Raji (cell line): ENCODE results near the gene KLHL29.

Source experiments
- POLR2A ChIP-seq: IDR thresholded peaks from 2 replicates; pipeline ENCODE4 v1.6.1; 2011; ENCODE audit warnings: low read depth, low read length, control low read depth; ENCODE audit not compliant: insufficient read depth

KLHL29 gene

GRCh38 chr2:23664066-23664788 is 279.2 kb downstream of the KLHL29 start:
- TF ChIP-seq POLR2A: no peak

GRCh38 chr2:23666241-23666979 is 281.4 kb downstream of the KLHL29 start:
- TF ChIP-seq POLR2A: no peak

GRCh38 chr2:23666980-23667357 is 282.0 kb downstream of the KLHL29 start:
- TF ChIP-seq POLR2A: no peak

- no peak for TF ChIP-seq POLR2A
Observed at GRCh38 chr2:23668756-23669304, 283.9 kb downstream of the KLHL29 start.

- no peak for TF ChIP-seq POLR2A
Observed at GRCh38 chr2:23669413-23670244, 284.6 kb downstream of the KLHL29 start.

- TF ChIP-seq POLR2A: no peak
Observed at GRCh38 chr2:23670245-23670592, 285.2 kb downstream of the KLHL29 start.

- no peak for TF ChIP-seq POLR2A
Observed at GRCh38 chr2:23673082-23673481, 288.1 kb downstream of the KLHL29 start.

- TF ChIP-seq POLR2A: no peak
Observed at GRCh38 chr2:23673830-23674679, 289.1 kb downstream of the KLHL29 start.

- TF ChIP-seq POLR2A: no peak
Observed at GRCh38 chr2:23675506-23675905, 290.5 kb downstream of the KLHL29 start.

- TF ChIP-seq POLR2A: no peak
Observed at GRCh38 chr2:23677836-23678235, 292.9 kb downstream of the KLHL29 start.

GRCh38 chr2:23679044-23679443 is 294.1 kb downstream of the KLHL29 start:
- no peak for TF ChIP-seq POLR2A

GRCh38 chr2:23680951-23681350 is 296.0 kb downstream of the KLHL29 start:
- TF ChIP-seq POLR2A: no peak

GRCh38 chr2:23681356-23682140 is 296.6 kb downstream of the KLHL29 start:
- TF ChIP-seq POLR2A: no peak

- TF ChIP-seq POLR2A: no peak
Observed at GRCh38 chr2:23682481-23682880, 297.5 kb downstream of the KLHL29 start.

GRCh38 chr2:23683001-23683400 is 298.0 kb downstream of the KLHL29 start:
- no peak for TF ChIP-seq POLR2A
